HCT116 (cell line): ENCODE data around the gene NDUFAF2.

ENCODE experiments used
- ATF3 ChIP-seq: IDR thresholded peaks from 2 replicates; pipeline ENCODE4 v1.6.1; 2012
- CTCF ChIP-seq, 3 experiments: fragments of 200-600 bp in 1 of 3; sonication (generic) in 1 of 3; IDR thresholded peaks in 2 of 3; conservative IDR thresholded peaks in 1 of 3; 2 replicates each; pipeline ENCODE4 v1.5.1; 2012 to 2017; ENCODE audit warnings: low read depth in 2 of 3, low read length in 2 of 3, antibody characterized with exemption in 1 of 3, borderline replicate concordance in 1 of 3, control low read depth in 1 of 3, mild to moderate bottlenecking in 1 of 3, mixed read lengths in 1 of 3, mixed run types in 1 of 3, moderate library complexity in 1 of 3; ENCODE audit not compliant: insufficient read depth in 1 of 3
- EGR1 ChIP-seq: IDR thresholded peaks from 2 replicates; pipeline ENCODE4 v1.6.1; 2012; ENCODE audit warnings: low read depth
- EZH2 ChIP-seq: fragments of 200-600 bp; sonication (generic); IDR thresholded peaks from 2 replicates; pipeline ENCODE4 v1.6.1; 2017; ENCODE audit warnings: antibody characterized with exemption, mixed run types
- FOSL1 ChIP-seq: IDR thresholded peaks from 2 replicates; pipeline ENCODE4 v1.6.1; 2012; ENCODE audit warnings: low read depth
- POLR2A ChIP-seq: IDR thresholded peaks from 2 replicates; pipeline ENCODE4 v1.7.0; 2011; ENCODE audit warnings: borderline replicate concordance; ENCODE audit not compliant: insufficient read depth, insufficient read length; ENCODE audit errors: extremely low read depth
- POLR2AphosphoS5 ChIP-seq: IDR thresholded peaks from 2 replicates; pipeline ENCODE4 v1.6.1; 2011; ENCODE audit warnings: mild to moderate bottlenecking, low read depth, low read length, moderate library complexity
- REST ChIP-seq: IDR thresholded peaks from 2 replicates; pipeline ENCODE4 v1.6.1; 2012; ENCODE audit warnings: low read depth
- SP1 ChIP-seq: IDR thresholded peaks from 2 replicates; pipeline ENCODE4 v1.6.1; 2012; ENCODE audit warnings: low read depth
- ZBTB33 ChIP-seq: IDR thresholded peaks from 2 replicates; pipeline ENCODE4 v1.6.1; 2011; ENCODE audit warnings: mild to moderate bottlenecking, low read length, moderate library complexity; ENCODE audit not compliant: insufficient replicate concordance; ENCODE audit errors: extremely low read depth
- ZNF274 ChIP-seq: fragments of 200-500 bp; sonication (Bioruptor generic); IDR thresholded peaks from 2 replicates; pipeline ENCODE4 v1.6.1; 2014; ENCODE audit warnings: mild to moderate bottlenecking, low read depth, low read length, inconsistent platforms

GRCh38 chr5:60945813-60946187 is 795 bp downstream of the NDUFAF2 start:
- no peak for TF ChIP-seq REST
- no peak for TF ChIP-seq EZH2
- no peak for TF ChIP-seq POLR2AphosphoS5
- no peak for TF ChIP-seq ATF3
- no peak for TF ChIP-seq CTCF (IDR thresholded peaks at IDR 0.05 in 2 of 3, conservative IDR thresholded peaks at IDR 0.05 in 1 of 3; ENCODE audit: borderline replicate concordance in 1 of 3, insufficient read depth in 1 of 3, low read depth in 2 of 3, low read length in 2 of 3)
- no peak for TF ChIP-seq SP1
- TF ChIP-seq FOSL1, result no peak
- no peak for TF ChIP-seq ZBTB33
- no peak for TF ChIP-seq POLR2A
- TF ChIP-seq EGR1, result no peak
- TF ChIP-seq ZNF274, result no peak
